ENCODE measurements around the gene ABCC3.
A peak's percentile ranks its signal among the peaks of the same experiment; 100 is the strongest.

ABCC3 gene

DNA sequence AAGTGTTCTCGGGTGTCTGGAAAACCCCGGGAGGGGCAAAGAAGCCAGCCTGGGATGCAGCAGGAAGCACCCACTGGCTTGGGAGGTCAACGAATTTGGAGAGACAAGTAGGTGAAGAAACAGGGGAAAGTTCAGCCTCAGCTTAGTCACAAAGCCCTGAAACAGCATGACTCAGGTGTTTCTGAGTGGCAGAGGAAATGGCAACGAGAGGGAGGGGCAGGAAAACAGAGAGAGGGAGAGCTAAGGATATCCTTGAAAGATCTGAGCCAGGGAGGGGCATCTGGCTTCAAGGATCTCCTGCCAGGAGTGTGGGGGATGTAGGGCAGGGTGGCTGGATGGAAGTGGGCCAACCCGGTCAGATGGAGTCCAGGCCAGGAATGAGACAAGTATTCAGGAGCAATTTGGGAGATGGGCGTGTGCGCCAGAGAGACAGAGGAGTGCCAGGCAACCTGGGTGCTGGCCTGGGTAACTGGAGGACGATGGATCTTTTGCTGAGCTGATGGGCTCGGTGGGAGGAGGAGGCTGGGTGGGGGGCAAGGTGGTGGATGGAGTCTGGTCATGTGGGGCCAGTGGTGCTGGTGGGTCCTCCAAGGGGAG is 27.2 kb downstream of the ABCC3 start:
- H3K27ac ChIP-seq, result peak overlapping the region; percentile 46

DNA sequence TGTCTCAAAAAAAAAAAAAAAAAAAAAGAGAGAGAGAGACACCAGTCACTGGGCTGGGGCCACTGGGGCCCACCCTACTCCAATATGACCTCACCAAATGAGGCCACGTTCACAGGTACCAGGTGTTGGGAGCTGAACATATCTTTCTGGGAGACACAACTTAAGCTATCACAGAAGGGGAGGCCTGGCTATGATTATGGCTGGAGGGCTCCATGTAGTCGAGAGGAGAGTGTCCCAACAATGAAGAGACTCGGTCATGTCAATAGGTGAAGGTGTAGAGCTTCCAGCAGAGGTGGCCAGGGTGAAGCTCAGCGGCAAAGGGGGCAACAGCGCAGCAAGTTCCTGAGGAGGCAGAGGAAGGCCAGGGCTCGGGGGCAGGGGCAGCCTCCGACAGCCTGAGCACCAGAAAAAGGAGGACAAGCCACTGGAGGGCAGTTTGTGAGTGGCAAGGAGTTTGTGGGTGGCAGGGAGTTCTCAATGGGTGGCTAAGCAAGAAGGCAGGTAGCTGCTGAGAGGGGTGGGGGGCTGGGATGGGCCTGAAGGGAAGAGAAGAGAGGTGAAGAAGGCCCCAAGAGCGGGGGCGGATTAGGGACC is 28.0 kb downstream of the ABCC3 start:
- no peak for TF ChIP-seq CTCF (IDR thresholded peaks at IDR 0.05)
- no peak for TF ChIP-seq ZFX (IDR thresholded peaks at IDR 0.05; ENCODE audit: borderline replicate concordance)
- H3K27ac ChIP-seq, result no peak overlapping the region

More for the DNA sequence above, 27.2 kb downstream of the ABCC3 start:
- no peak for TF ChIP-seq CTCF (IDR thresholded peaks at IDR 0.05)
- no peak for TF ChIP-seq ZFX (IDR thresholded peaks at IDR 0.05; ENCODE audit: borderline replicate concordance)

- no peak overlapping the region for H3K27ac ChIP-seq
- TF ChIP-seq CTCF (IDR thresholded peaks at IDR 0.05), result no peak
- no peak for TF ChIP-seq ZFX (IDR thresholded peaks at IDR 0.05; ENCODE audit: borderline replicate concordance)
These were observed 29.2 kb downstream of the ABCC3 start for GRCh38 chr17:50663812-50664374.

DNA sequence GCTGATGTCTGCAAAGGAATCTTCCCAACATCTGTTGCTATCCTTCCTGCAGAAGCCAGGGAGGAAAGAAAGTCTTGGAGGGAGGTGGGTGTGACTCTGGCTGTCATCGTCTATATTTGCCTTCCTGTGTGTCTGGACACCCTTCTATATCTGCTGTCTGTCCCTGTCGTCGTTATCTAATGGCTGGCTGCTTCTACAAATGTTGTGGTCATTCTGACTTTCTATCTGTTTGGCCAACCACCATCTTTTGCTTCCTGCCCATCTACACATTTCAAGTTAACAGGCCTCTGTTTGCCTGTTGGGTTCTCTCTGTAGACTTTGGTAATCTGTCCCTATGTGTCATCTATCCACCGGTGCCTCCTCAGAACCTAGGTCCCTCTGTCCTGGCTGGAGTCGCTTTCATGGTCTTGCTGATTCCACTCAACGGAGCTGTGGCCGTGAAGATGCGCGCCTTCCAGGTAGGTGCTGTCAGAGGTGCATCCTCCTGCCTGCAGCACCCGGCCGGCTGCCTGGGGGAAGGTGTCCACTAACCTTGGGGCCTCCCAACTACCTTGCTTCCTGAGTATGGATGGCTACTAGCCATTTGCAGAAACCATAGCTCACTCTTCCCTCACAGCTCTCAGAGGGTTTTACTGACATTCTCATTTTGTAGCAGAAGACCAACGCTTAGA is 30.2 kb downstream of the ABCC3 start:
- H3K27ac ChIP-seq, result no peak overlapping the region
- TF ChIP-seq CTCF (IDR thresholded peaks at IDR 0.05) (no peak), ZFX (IDR thresholded peaks at IDR 0.05; ENCODE audit: borderline replicate concordance) (no peak)

DNA sequence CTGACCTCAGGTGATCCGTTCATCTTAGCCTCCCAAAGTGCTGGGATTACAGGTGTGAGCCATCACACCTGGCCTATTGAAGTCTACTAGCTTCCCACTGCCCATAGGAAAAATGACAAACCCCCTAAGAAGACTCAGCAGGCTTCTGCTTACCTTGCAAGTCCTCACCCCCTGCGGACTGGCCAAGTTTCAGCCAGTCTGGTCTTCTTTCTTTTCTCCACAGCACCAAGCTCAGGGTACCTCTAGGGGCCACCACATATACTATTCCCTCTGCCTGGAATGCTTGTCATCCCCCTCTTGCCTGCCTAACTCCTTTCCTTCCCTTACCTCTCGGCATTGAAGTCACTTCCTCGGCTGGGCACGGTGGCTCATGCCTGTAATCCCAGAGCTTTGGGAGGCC is 31.2 kb downstream of the ABCC3 start:
- H3K27ac ChIP-seq, result no peak overlapping the region
- TF ChIP-seq ZFX (IDR thresholded peaks at IDR 0.05; ENCODE audit: borderline replicate concordance) (no peak), CTCF (IDR thresholded peaks at IDR 0.05) (no peak)

DNA sequence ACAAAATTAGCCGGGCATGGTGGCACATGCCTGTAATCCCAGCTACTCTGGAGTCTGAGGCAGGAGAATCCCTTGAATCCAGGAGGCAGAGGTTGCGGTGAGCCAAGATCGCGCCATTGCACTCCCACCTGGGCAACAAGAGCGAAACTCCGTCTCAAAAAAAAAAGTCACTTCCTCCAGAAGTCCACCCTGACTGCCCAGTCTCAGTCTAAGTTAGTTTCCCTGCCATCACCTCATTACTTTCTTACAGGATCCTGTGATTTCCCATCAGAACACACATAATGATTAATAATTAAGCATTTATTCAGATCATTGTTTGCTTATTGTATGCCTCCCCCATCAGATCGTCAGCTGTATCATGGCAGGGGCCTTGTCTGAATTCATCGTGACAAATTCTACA is 31.6 kb downstream of the ABCC3 start:
- TF ChIP-seq CTCF (IDR thresholded peaks at IDR 0.05) (no peak), ZFX (IDR thresholded peaks at IDR 0.05; ENCODE audit: borderline replicate concordance) (no peak)
- no peak overlapping the region for H3K27ac ChIP-seq

All from 22Rv1 (cell line).